Activated CD8-positive, alpha-beta T cell treated with anti-CD3 and anti-CD28 coated beads for 36 hours (primary cell): ENCODE data around the gene CACNA1B. TPM values are rescaled to one million over a fixed set of nuclear protein-coding genes. Genes with fewer than 3 reads are reported as not detected.

Experiments used
- ATAC-seq: fragments of 200-7000 bp; cut with Tn5 transposase; one replicate; pipeline ENCODE4 v1.10.0; 2021; ENCODE audit warnings: mild to moderate bottlenecking, moderate library complexity
- CTCF ChIA-PET: fragments of 350-600 bp; sonication (Branson Sonifier 250); formaldehyde crosslinking; loops from one replicate; lab custom pipeline; 2021; ENCODE audit warnings: antibody characterized with exemption; lab: Charles Lee
- POLR2A ChIA-PET: fragments of 350-600 bp; sonication (Branson Sonifier 250); formaldehyde crosslinking; loops from one replicate; lab custom pipeline; 2021; ENCODE audit warnings: antibody characterized with exemption; lab: Charles Lee
- DNase-seq: peaks from one replicate; pipeline ENCODE4 v3.0.0-alpha.2; 2020
- H3K27ac Mint-ChIP-seq: one replicate; pipeline ENCODE4 v1.8.0; 2021; ENCODE audit warnings: mild to moderate bottlenecking, mixed read lengths
- H3K27me3 Mint-ChIP-seq: one replicate; pipeline ENCODE4 v1.8.0; 2021; ENCODE audit warnings: mixed read lengths
- H3K36me3 Mint-ChIP-seq: one replicate; pipeline ENCODE4 v1.8.0; 2021; ENCODE audit warnings: low read depth, mixed read lengths
- H3K4me1 Mint-ChIP-seq: one replicate; pipeline ENCODE4 v1.8.0; 2021; ENCODE audit warnings: low read depth, mixed read lengths
- H3K4me3 Mint-ChIP-seq: one replicate; pipeline ENCODE4 v1.8.0; 2021; ENCODE audit warnings: mild to moderate bottlenecking, moderate library complexity, mixed read lengths
- H3K9me3 Mint-ChIP-seq: one replicate; pipeline ENCODE4 v1.8.0; 2021; ENCODE audit warnings: mixed read lengths
- CTCF ChIP-seq: fragments of 200-600 bp; IDR thresholded peaks from one replicate; pipeline ENCODE4 v1.8.0; 2022; ENCODE audit warnings: antibody characterized with exemption, mild to moderate bottlenecking
- intact Hi-C: fragments of 100-400 bp; cut with micrococcal nuclease; formaldehyde crosslinking; loops from one replicate; pipeline ENCODE4 v1.10.0; 2022
- total RNA-seq, 2 experiments: library from RNA; stranded (reverse); gene quantifications; one replicate each; pipeline ENCODE4 v1.2.3, GENCODE V29; 2021

CACNA1B gene
- total RNA-seq, 2 experiments from 2014 or later, result not detected

- Mint-ChIP-seq H3K27ac (no peak overlapping the region), H3K9me3 (no peaks in the 10 kb centered on the region), H3K4me1 (no peaks in the 10 kb centered on the region), H3K36me3 (no peaks in the 10 kb centered on the region), H3K27me3 (no peaks in the 10 kb centered on the region), H3K4me3 (no peak overlapping the region)
- ATAC-seq, result no peak
- DNase-seq, result no peak
- ChIA-PET CTCF (no interaction called here), POLR2A (no interaction called here)
- TF ChIP-seq CTCF, result no peak
- intact Hi-C loops, result no loop called here
Measured at GRCh38 chr9:137956688-137957385, 79.3 kb downstream of the CACNA1B start.

GRCh38 chr9:137959641-137960411 is 82.2 kb downstream of the CACNA1B start:
- ChIA-PET CTCF (no interaction called here), POLR2A (no interaction called here)
- Mint-ChIP-seq H3K36me3 (no peaks in the 10 kb centered on the region), H3K27ac (no peak overlapping the region), H3K4me3 (no peak overlapping the region), H3K9me3 (peaks cover 3% of the 10 kb centered on the region), H3K4me1 (no peaks in the 10 kb centered on the region), H3K27me3 (peaks cover 3% of the 10 kb centered on the region)
- DNase-seq, result no peak
- ATAC-seq, result no peak
- intact Hi-C loops, result no loop called here
- no peak for TF ChIP-seq CTCF

- POLR2A ChIA-PET, result no interaction called here
- H3K9me3 Mint-ChIP-seq, result peaks cover 3% of the 10 kb centered on the region
Measured at GRCh38 chr9:137960496-137960895, 82.9 kb downstream of the CACNA1B start.

GRCh38 chr9:137963525-137963924 is 85.9 kb downstream of the CACNA1B start:
- ChIA-PET POLR2A (no interaction called here), CTCF (no interaction called here)
- H3K9me3 Mint-ChIP-seq, result peaks cover 3% of the 10 kb centered on the region
- TF ChIP-seq CTCF, result no peak
- no peaks in the 10 kb centered on the region for H3K4me1 Mint-ChIP-seq
- H3K36me3 Mint-ChIP-seq, result no peaks in the 10 kb centered on the region
- no peak overlapping the region for H3K4me3 Mint-ChIP-seq
- ATAC-seq, result no peak
- intact Hi-C loops, result no loop called here
- H3K27me3 Mint-ChIP-seq, result peaks cover 6% of the 10 kb centered on the region
- DNase-seq, result no peak
- H3K27ac Mint-ChIP-seq, result no peak overlapping the region

More at GRCh38 chr9:137960496-137960895, 82.9 kb downstream of the CACNA1B start:
- H3K36me3 Mint-ChIP-seq, result no peaks in the 10 kb centered on the region
- H3K27ac Mint-ChIP-seq, result no peak overlapping the region
- intact Hi-C loops, result no loop called here
- TF ChIP-seq CTCF, result no peak
- no peak overlapping the region for H3K4me3 Mint-ChIP-seq
- no peaks in the 10 kb centered on the region for H3K4me1 Mint-ChIP-seq
- CTCF ChIA-PET, result no interaction called here
- no peak for DNase-seq
- no peak for ATAC-seq
- peaks cover 3% of the 10 kb centered on the region for H3K27me3 Mint-ChIP-seq
